Stimulated activated naive CD8-positive, alpha-beta T cell treated with anti-CD3 and anti-CD28 coated beads, Interleukin-15, Interleukin-2, amounts not matched to agents 100 ng/mL and 50 ng/mL, for 24 hours (primary cell): ENCODE measurements around the gene KIF25.

Experiments
- H3K27ac Mint-ChIP-seq: one replicate; pipeline ENCODE4 v1.8.0; 2021; ENCODE audit warnings: mild to moderate bottlenecking, mixed read lengths
- H3K27me3 Mint-ChIP-seq: one replicate; pipeline ENCODE4 v1.8.0; 2021; ENCODE audit warnings: mixed read lengths
- H3K36me3 Mint-ChIP-seq: one replicate; pipeline ENCODE4 v1.8.0; 2021; ENCODE audit warnings: low read depth, mixed read lengths
- H3K4me1 Mint-ChIP-seq: one replicate; pipeline ENCODE4 v1.8.0; 2021; ENCODE audit warnings: low read depth, mixed read lengths
- H3K4me3 Mint-ChIP-seq: one replicate; pipeline ENCODE4 v1.8.0; 2021; ENCODE audit warnings: mild to moderate bottlenecking, mixed read lengths
- H3K9me3 Mint-ChIP-seq: one replicate; pipeline ENCODE4 v1.8.0; 2021; ENCODE audit warnings: mixed read lengths

KIF25 gene

DNA sequence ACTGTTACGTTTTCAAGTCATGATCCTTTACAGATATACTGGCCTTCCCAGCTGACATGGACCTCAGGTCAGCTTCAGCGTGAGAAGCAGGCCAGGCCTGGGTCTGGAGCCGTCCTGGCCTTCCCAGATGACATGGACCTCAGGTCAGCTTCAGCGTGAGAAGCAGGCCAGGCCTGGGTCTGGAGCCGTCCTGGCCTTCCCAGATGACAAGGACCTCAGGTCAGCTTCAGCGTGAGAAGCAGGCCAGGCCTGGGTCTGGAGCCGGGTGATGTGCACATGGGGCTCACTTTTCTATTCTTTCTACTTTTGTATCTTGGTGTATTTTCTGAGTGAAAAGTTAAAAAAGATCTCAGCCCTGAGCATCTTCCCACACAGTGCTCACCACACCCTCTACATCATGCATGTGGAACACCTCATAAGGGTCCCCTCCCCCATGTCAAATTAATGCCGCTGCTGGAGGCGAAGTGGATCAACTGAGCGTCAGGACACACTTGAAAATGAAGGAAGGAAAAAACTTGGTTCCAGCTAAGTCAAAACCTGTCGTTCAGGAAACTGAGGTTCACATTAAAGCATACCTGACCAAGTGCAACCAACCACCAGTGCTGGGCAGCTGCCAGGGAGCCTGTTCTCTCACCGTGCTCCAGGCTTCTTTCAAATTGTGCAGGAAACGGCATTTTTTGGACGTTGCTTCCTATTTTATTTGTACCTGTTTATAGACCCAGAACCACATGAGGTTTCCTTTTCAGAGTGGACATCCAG, 32.2 kb downstream of the KIF25 start:
- no peak overlapping the region for H3K4me3 Mint-ChIP-seq
- no peaks in the 10 kb centered on the region for H3K4me1 Mint-ChIP-seq
- peaks cover 24% of the 10 kb centered on the region for H3K27me3 Mint-ChIP-seq
- no peaks in the 10 kb centered on the region for H3K9me3 Mint-ChIP-seq
- no peaks in the 10 kb centered on the region for H3K36me3 Mint-ChIP-seq
- no peak overlapping the region for H3K27ac Mint-ChIP-seq

DNA sequence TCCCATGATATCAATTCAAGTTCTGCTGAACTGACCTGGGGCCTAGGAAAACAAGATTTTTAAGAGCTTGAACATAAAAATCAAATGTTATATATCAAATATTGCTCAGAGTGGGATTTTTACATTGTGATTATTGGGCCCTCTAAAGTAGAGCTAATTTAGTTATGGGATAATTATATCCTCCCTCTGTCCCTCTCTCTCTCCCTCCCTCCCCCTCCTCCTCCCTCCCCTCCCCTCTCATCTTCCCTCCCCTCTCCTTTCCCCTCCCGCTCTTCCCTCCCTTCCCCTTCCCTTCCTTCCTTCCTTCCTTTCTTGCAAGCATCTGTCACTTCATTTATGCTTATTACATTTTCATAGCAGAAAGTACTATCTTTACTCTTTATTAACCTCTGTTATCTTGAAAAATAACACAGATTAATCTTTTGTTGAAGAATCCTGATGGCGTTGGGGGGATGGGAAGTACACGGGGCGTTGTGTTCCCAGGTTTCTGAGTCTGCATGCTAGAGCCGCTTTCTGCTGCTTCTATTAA, 32.8 kb downstream of the KIF25 start:
- Mint-ChIP-seq H3K4me3 (no peak overlapping the region), H3K4me1 (no peaks in the 10 kb centered on the region), H3K27me3 (peaks cover 30% of the 10 kb centered on the region), H3K9me3 (no peaks in the 10 kb centered on the region), H3K36me3 (no peaks in the 10 kb centered on the region), H3K27ac (no peak overlapping the region)

DNA sequence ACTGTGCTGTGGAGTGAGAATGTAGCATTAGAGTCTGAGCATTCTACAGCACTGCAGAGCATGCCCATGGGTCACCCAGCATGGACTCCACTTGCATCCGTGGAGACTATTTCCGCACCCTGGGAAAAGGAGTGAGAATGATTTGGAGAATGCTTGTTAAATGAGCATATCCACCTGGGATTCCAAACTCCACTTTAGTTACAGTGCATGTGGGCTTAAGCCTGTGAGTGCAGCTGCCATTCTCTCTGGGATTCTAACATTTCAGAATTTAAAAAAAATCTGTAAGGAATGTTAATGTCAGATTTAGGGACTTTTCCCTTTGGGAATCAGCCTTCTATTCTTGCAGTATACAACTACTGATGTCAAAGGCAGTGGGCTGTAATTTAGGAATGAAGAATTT, 33.4 kb downstream of the KIF25 start:
- Mint-ChIP-seq H3K4me1 (no peaks in the 10 kb centered on the region), H3K9me3 (peaks cover under 1% of the 10 kb centered on the region), H3K4me3 (no peak overlapping the region), H3K36me3 (no peaks in the 10 kb centered on the region), H3K27me3 (peaks cover 31% of the 10 kb centered on the region), H3K27ac (no peak overlapping the region)

DNA sequence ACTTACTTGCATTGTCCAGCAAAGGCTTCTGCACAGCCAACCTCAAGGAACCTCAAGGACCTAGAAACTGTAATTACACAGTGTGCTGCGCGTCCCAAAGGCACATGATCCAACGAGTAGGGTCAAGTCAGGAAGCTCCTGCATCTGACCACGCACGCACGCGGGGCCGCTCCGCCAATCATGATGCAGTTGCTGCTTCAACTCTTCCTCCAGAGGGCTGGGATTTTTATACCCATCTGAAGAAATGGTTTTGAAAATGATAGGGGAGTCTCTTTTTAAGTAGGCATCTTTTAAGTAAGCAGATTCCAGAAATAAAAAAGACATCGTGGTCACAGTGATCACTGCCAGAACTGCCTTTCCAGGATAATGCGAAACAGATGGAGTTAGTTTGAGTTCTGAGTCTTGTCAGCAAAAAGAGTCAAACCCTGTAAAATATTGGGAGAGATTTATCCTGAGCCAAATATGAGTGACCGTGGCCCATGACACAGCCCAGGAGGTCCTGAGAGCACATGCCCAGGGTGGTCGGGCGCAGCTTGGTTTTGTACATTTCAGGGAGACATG, 34.0 kb downstream of the KIF25 start:
- peaks cover 4% of the 10 kb centered on the region for H3K9me3 Mint-ChIP-seq
- H3K27me3 Mint-ChIP-seq, result peaks cover 33% of the 10 kb centered on the region
- no peak overlapping the region for H3K4me3 Mint-ChIP-seq
- no peak overlapping the region for H3K27ac Mint-ChIP-seq
- no peaks in the 10 kb centered on the region for H3K36me3 Mint-ChIP-seq
- no peaks in the 10 kb centered on the region for H3K4me1 Mint-ChIP-seq

DNA sequence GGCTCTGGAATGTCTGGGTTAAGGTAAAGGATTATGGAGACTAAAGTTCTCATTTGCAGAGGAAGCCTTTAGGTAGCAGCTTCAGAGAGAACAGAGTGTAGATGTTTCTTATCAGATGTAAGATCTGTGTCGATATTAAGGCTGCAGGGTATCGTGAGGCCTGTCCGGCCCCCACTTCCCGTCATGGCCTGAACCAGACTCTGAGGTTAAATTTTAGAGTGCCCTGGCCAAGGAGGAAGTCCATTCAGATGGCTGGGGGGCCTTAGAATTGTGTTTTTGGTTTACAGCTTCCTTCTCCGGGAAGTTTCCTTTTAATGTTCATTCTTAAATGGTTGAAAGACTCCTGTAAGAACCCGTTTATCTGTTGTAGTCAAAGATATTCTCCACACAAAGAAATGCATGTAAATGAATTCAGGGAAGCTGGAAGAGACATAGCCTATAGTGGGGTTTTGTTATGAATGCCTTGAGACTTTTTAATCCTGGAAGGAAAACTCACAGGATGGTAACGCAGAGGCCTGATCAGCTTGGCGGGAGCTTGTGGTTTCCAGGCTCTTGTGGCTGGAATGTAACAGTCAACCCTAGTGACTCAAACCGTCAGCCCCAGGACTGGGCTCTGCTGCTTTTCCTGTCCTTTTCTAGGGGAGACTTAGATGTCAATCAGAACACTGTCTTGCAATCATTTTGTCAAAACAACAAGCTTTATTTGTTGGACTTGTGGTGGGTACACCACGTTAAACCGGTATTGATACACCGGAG, 34.7 kb downstream of the KIF25 start:
- Mint-ChIP-seq H3K36me3 (no peaks in the 10 kb centered on the region), H3K27ac (no peak overlapping the region), H3K9me3 (peaks cover 5% of the 10 kb centered on the region), H3K4me1 (no peaks in the 10 kb centered on the region), H3K4me3 (no peak overlapping the region), H3K27me3 (peaks cover 34% of the 10 kb centered on the region)

DNA sequence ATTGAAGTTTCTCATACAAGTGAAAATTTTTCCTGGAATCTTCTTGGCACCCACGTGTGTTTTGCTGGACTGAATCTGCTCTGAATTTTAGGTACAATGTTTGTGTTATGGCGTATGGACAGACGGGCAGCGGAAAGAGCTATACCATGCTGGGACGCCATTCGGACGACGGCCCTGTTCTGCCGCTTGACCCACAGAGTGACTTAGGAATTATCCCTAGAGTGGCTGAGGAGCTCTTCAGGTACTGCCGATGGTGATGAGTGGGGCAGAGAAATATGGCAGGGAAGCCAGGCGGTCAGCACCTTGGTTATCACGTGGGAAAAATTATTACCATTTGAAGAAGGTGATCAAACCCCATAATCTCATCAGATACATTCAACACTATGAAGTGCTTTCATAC, 36.3 kb downstream of the KIF25 start:
- Mint-ChIP-seq H3K27me3 (peaks cover 37% of the 10 kb centered on the region), H3K4me3 (no peak overlapping the region), H3K27ac (no peak overlapping the region), H3K9me3 (peaks cover 9% of the 10 kb centered on the region), H3K4me1 (no peaks in the 10 kb centered on the region), H3K36me3 (no peaks in the 10 kb centered on the region)

DNA sequence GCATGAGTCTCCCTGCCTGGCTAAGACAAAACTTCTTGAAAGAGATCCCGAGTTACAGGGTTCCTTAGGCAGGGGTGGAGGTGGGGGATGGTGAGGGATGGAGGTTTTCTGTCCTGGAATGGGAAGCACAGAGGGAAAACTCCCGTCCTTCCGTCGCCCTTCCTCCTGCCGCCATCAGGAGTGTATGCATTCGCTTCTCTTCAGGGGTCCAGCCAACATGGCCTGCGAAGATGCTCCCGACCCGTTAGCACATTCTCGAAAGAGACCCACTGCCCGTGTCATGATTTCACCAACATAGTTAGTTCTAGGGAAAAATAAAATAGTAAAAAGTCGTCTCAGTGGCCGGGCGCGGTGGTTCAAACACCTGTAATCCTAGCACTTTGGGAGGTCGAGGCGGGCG, 37.1 kb downstream of the KIF25 start:
- Mint-ChIP-seq H3K27ac (no peak overlapping the region), H3K4me1 (no peaks in the 10 kb centered on the region), H3K9me3 (peaks cover 9% of the 10 kb centered on the region), H3K36me3 (no peaks in the 10 kb centered on the region), H3K4me3 (no peak overlapping the region), H3K27me3 (peaks cover 37% of the 10 kb centered on the region)

DNA sequence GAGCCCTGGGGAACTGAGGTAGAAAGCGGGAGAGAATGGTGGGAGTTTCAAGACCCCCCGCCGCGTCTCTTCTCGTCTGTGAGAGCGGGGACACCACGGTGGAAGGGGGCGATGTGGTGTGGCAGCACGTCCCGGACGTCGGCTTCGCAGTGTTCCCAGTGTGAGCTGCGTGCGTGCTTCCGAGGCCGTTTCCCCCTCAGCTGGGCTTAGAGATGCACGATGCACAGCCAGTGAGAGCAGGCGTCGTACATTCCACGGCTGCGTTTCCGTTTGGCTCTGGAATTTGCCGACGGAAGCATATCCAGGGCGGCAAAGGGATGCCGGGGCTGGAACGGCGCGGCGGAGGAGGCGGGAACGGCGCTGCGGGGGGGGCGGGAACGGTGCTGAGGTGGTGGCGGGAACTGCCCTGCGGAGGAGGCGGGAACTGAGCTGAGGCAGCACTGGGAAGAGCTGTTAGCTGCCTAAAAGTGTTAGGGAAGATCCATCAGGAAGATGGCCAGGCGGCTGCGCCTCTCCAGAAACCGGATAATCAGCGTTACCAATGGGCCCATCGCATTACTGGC, 37.7 kb downstream of the KIF25 start:
- Mint-ChIP-seq H3K4me3 (no peak overlapping the region), H3K27ac (no peak overlapping the region), H3K4me1 (no peaks in the 10 kb centered on the region), H3K27me3 (peaks cover 37% of the 10 kb centered on the region), H3K9me3 (peaks cover 9% of the 10 kb centered on the region), H3K36me3 (no peaks in the 10 kb centered on the region)

DNA sequence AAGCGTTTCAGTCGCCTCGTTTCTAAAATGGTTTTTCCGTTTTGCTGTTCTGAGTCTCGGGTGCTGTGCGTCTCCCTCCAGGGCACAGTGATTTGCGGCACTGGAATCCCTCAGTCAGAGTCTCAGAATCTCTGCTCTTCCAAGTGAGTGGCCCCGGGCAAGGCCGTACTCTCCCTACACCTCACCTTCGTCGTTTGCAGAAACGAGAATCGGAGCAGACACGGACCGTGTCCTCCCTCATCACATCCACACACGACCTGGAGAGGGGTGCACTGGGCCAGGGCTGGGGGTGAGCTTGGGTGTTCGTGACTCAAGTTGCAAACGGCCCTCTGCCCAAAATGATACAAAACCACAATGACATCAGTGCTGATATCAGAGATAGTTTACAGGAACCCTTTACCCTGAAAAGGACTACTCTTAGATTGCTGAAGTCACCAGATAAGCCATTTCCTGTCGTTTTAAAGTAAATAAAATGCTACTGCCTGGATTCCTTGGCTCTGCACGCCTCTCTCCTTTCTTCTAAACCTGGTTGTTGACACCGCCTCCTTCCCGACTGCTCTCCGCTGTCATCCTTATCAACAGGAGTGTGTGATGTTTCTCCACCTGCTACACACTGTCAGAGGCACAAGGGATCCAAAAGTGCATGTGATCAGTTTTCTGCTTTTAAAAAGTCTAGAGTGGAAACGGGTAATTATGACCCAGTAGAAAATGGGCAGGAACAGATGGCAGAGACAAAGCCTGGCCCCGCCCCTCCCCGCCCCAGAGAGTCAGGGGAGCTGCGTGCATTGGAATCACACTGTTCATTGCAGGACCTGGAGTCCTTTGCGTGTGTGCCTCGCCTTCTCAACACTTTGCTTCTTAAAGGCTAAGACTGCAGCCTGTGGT, 38.4 kb downstream of the KIF25 start:
- H3K27ac Mint-ChIP-seq, result no peak overlapping the region

DNA sequence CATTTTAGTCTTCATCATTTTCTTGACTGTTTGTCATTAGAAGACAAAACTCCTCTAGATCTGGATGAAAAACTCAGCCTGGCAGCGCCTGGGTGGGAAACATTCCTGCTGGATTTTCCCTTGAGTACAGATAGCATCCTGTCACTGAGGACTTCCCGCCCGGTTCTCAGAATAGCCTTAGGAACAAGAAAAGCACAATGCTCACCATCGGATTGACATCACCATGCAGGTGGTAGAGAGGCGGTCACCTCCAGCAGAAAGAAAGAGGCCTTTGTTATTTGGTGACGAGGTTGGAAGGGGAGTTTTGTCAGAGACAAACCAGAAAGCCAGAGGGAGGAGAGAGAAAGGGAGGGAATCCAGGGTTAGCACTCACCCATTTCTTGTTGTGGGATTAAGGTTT, 39.8 kb downstream of the KIF25 start:
- Mint-ChIP-seq H3K4me3 (no peak overlapping the region), H3K9me3 (peaks cover 9% of the 10 kb centered on the region), H3K27me3 (peaks cover 31% of the 10 kb centered on the region), H3K4me1 (no peaks in the 10 kb centered on the region), H3K27ac (no peak overlapping the region), H3K36me3 (no peaks in the 10 kb centered on the region)

More for the DNA sequence above, 38.4 kb downstream of the KIF25 start:
- Mint-ChIP-seq H3K4me3 (no peak overlapping the region), H3K4me1 (no peaks in the 10 kb centered on the region), H3K36me3 (no peaks in the 10 kb centered on the region), H3K27me3 (peaks cover 37% of the 10 kb centered on the region), H3K9me3 (peaks cover 9% of the 10 kb centered on the region)

DNA sequence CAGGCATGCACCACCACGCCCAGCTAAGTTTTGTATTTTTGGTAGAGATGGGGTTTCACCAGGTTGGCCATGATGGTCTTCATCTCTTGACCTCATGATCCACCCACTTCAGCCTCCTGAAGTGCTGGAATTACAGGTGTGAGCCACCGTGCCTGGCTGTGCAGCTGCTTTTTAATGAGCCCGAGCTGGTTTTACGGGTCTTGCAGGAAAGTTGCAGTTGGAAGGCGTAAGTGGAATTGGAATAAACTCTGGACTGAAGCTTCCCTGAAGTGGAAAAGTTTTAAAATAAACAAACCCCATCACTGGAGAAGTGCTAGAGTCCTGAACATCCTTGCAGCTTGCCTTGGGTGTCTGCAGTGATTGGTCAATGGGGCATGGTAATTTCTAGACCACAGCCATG, 40.4 kb downstream of the KIF25 start:
- no peak overlapping the region for H3K4me3 Mint-ChIP-seq
- no peaks in the 10 kb centered on the region for H3K36me3 Mint-ChIP-seq
- H3K9me3 Mint-ChIP-seq, result peaks cover 9% of the 10 kb centered on the region
- H3K27ac Mint-ChIP-seq, result no peak overlapping the region
- H3K27me3 Mint-ChIP-seq, result peaks cover 31% of the 10 kb centered on the region
- no peaks in the 10 kb centered on the region for H3K4me1 Mint-ChIP-seq

DNA sequence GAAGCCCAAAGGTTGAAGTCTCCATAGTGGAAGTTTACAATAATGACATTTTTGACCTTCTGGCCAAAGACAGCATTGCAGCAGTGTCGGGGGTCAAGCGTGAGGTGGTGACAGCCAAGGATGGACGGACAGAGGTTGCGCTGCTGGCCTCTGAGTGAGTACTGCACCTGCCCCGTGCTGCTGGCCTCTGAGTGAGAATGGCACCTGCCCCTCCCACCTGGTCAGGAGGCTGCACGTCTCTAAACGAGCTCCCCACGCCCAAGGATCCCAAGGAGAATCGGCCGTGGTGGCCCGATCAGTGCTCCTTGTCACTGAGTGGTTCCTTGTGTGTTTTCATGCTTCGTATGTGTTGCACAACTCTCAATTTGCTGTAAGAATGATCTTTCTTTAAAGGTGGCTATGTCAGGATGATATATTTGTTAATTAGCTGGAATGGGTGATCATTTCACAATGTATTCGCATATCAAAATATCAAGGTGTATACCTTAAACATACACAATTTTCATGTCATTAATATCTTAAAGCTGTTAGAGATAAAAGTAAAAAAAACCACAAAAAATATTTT, 41.2 kb downstream of the KIF25 start:
- Mint-ChIP-seq H3K36me3 (no peaks in the 10 kb centered on the region), H3K4me1 (no peaks in the 10 kb centered on the region), H3K9me3 (peaks cover 9% of the 10 kb centered on the region), H3K4me3 (no peak overlapping the region), H3K27ac (no peak overlapping the region), H3K27me3 (peaks cover 27% of the 10 kb centered on the region)

DNA sequence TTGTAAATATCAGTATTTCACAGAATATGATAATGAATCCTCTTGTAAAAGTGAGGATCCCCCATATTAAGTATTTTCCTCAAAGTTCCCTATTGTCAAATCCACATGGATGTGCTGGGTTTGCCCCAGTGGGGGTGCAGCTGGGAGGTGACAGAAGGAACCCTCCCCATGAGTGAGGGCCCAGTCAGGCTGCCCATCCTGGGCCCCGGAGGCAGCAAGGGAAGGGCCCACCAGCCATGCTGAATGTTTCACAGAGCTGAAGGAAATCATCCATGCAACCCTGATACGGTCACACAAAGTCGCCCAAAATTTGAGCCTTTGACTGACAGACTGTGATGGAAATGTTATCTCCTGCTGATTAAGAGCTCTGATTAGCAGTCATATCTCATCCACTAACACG, 41.8 kb downstream of the KIF25 start:
- peaks cover 9% of the 10 kb centered on the region for H3K9me3 Mint-ChIP-seq
- H3K4me3 Mint-ChIP-seq, result no peak overlapping the region
- H3K27me3 Mint-ChIP-seq, result peaks cover 24% of the 10 kb centered on the region
- H3K36me3 Mint-ChIP-seq, result no peaks in the 10 kb centered on the region
- no peaks in the 10 kb centered on the region for H3K4me1 Mint-ChIP-seq
- H3K27ac Mint-ChIP-seq, result no peak overlapping the region

DNA sequence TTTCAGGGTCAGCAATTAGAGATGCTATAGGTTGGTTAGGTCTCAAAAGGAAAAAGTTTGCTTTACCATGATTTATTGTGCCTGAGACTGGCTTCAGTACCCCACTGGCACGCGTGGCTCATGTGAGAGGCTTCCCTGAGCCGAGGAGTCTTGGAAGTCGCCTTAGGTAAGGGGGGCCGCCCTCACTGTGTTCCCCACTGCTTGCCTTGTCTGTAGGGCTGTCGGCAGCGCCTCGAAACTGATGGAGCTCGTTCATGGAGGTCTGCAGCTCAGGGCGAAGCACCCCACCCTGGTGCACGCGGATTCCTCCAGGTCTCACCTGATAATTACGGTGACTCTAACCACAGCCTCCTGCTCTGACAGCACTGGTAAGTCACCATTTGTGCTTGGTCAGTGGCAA, 42.4 kb downstream of the KIF25 start:
- no peak overlapping the region for H3K4me3 Mint-ChIP-seq
- H3K4me1 Mint-ChIP-seq, result no peaks in the 10 kb centered on the region
- peaks cover 9% of the 10 kb centered on the region for H3K9me3 Mint-ChIP-seq
- peaks cover 19% of the 10 kb centered on the region for H3K27me3 Mint-ChIP-seq
- H3K27ac Mint-ChIP-seq, result no peak overlapping the region
- no peaks in the 10 kb centered on the region for H3K36me3 Mint-ChIP-seq
